ENCODE data around the gene RPL19. TPM values are rescaled to one million over a fixed set of nuclear protein-coding genes. Genes with fewer than 3 reads are reported as not detected.

RPL19 gene
- total RNA-seq, 1 donor from 2014 or later, result 1,451 TPM

GRCh38 chr17:39191750-39192510 lies 8.2 kb upstream of the RPL19 start:
- peaks cover 45% of the 10 kb centered on the region for H4K20me1 ChIP-seq (ENCODE audit: insufficient read depth, low read length)
- no peaks in the 10 kb centered on the region for H3K9me3 ChIP-seq (ENCODE audit: insufficient read depth, low read depth, low read length)
- peaks cover 20% of the 10 kb centered on the region for H3K36me3 Mint-ChIP-seq (ENCODE audit: low read depth, unreplicated experiment)
- H3K27ac ChIP-seq (ENCODE audit: low read depth, low read length), result no peak overlapping the region
- no peak for TF ChIP-seq EZH2 (IDR thresholded peaks at IDR 0.05; ENCODE audit: insufficient read depth, low read length)
- TF ChIP-seq CTCF (IDR thresholded peaks at IDR 0.05; ENCODE audit: insufficient read depth, low read depth, low read length), result no peak
- no peak overlapping the region for H3K4me2 ChIP-seq (ENCODE audit: low read length)
- no peak overlapping the region for H3K4me3 Mint-ChIP-seq (ENCODE audit: unreplicated experiment)
- H3K4me1 Mint-ChIP-seq (ENCODE audit: low read depth, unreplicated experiment), result peaks cover 13% of the 10 kb centered on the region
- H3K4me1 ChIP-seq (ENCODE audit: insufficient read depth, low read length), result peaks cover 20% of the 10 kb centered on the region
- peaks cover 41% of the 10 kb centered on the region for H3K79me2 ChIP-seq (ENCODE audit: insufficient read depth, low read length)
- no peak overlapping the region for H3K4me3 ChIP-seq (ENCODE audit: insufficient read depth, low read depth, low read length)
- H3K36me3 ChIP-seq (ENCODE audit: insufficient read depth, low read length), result peaks cover 17% of the 10 kb centered on the region
- H3K9me3 Mint-ChIP-seq (ENCODE audit: unreplicated experiment), result no peaks in the 10 kb centered on the region
- DNase-seq (ENCODE audit: low read depth) (no peak), FAIRE-seq (no peak)
- H2AFZ ChIP-seq (ENCODE audit: low read depth, low read length), result no peak overlapping the region
- no peaks in the 10 kb centered on the region for H3K27me3 ChIP-seq (ENCODE audit: insufficient read depth, low read length)
- H3K9ac ChIP-seq (ENCODE audit: low read length), result no peak overlapping the region
- H3K27ac Mint-ChIP-seq (ENCODE audit: unreplicated experiment), result no peak overlapping the region
- peaks cover 3% of the 10 kb centered on the region for H3K27me3 Mint-ChIP-seq (ENCODE audit: low read depth, unreplicated experiment)

DNA sequence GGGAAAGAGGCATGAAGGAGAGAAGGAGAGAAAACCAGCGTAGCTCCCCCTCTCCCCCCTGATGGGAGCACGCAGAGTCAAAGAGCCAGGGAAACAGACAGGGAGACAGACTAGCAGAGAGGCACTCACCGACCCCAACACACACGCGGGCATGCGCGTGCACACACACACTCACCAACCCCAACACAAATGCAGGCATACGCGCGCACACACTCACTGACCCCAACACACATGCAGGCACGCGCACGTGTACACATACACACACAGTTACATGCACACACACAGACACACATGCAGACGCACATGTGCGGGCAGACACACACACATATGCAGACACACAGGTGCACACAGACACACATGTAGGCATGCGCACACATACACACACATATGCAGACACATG lies 7.2 kb upstream of the RPL19 start:
- no peak overlapping the region for H3K4me3 Mint-ChIP-seq (ENCODE audit: unreplicated experiment)
- H3K9me3 Mint-ChIP-seq (ENCODE audit: unreplicated experiment), result no peaks in the 10 kb centered on the region
- peaks cover 12% of the 10 kb centered on the region for H3K36me3 Mint-ChIP-seq (ENCODE audit: low read depth, unreplicated experiment)
- H3K27ac Mint-ChIP-seq (ENCODE audit: unreplicated experiment), result no peak overlapping the region
- DNase-seq (ENCODE audit: low read depth), result no peak
- no peak overlapping the region for H3K4me2 ChIP-seq (ENCODE audit: low read length)
- peaks cover 45% of the 10 kb centered on the region for H4K20me1 ChIP-seq (ENCODE audit: insufficient read depth, low read length)
- H3K9ac ChIP-seq (ENCODE audit: low read length), result no peak overlapping the region
- no peaks in the 10 kb centered on the region for H3K27me3 ChIP-seq (ENCODE audit: insufficient read depth, low read length)
- no peak overlapping the region for H3K4me3 ChIP-seq (ENCODE audit: insufficient read depth, low read depth, low read length)
- FAIRE-seq, result no peak
- H3K79me2 ChIP-seq (ENCODE audit: insufficient read depth, low read length), result peaks cover 42% of the 10 kb centered on the region
- peaks cover 13% of the 10 kb centered on the region for H3K4me1 Mint-ChIP-seq (ENCODE audit: low read depth, unreplicated experiment)
- H3K27ac ChIP-seq (ENCODE audit: low read depth, low read length), result no peak overlapping the region
- H3K4me1 ChIP-seq (ENCODE audit: insufficient read depth, low read length), result peaks cover 21% of the 10 kb centered on the region
- TF ChIP-seq CTCF (IDR thresholded peaks at IDR 0.05; ENCODE audit: insufficient read depth, low read depth, low read length) (no peak), EZH2 (IDR thresholded peaks at IDR 0.05; ENCODE audit: insufficient read depth, low read length) (no peak)
- peaks cover 17% of the 10 kb centered on the region for H3K36me3 ChIP-seq (ENCODE audit: insufficient read depth, low read length)
- H3K27me3 Mint-ChIP-seq (ENCODE audit: low read depth, unreplicated experiment), result peaks cover 3% of the 10 kb centered on the region
- H2AFZ ChIP-seq (ENCODE audit: low read depth, low read length), result no peak overlapping the region
- no peaks in the 10 kb centered on the region for H3K9me3 ChIP-seq (ENCODE audit: insufficient read depth, low read depth, low read length)

DNA sequence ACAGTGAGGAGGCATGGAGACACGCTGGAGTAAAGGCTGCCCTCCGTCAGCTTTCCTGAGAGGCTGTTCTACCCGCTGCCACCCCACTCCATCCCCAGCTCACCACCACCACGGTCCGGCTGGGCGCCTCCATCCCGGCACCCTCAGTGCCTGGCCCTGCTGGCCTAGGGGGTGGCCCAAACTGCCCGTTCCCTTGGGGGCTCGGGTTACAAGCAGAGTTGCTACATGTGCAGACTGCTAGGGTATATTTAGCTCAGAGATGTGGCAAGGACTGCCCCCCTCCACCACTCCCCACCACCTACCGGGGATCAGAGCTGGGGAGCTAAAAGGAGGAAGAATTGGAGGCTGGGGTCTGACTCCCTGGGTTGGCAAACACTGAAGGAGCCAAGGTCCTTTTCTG lies 6.7 kb upstream of the RPL19 start:
- Histone ChIP-seq H3K27me3 (ENCODE audit: insufficient read depth, low read length) (no peaks in the 10 kb centered on the region), H3K27ac (ENCODE audit: low read depth, low read length) (no peak overlapping the region), H3K4me1 (ENCODE audit: insufficient read depth, low read length) (peaks cover 23% of the 10 kb centered on the region), H3K9ac (ENCODE audit: low read length) (no peak overlapping the region), H3K36me3 (ENCODE audit: insufficient read depth, low read length) (peaks cover 16% of the 10 kb centered on the region), H3K79me2 (ENCODE audit: insufficient read depth, low read length) (peaks cover 42% of the 10 kb centered on the region), H3K9me3 (ENCODE audit: insufficient read depth, low read depth, low read length) (no peaks in the 10 kb centered on the region), H3K4me3 (ENCODE audit: insufficient read depth, low read depth, low read length) (no peak overlapping the region), H4K20me1 (ENCODE audit: insufficient read depth, low read length) (peaks cover 45% of the 10 kb centered on the region), H2AFZ (ENCODE audit: low read depth, low read length) (no peak overlapping the region), H3K4me2 (ENCODE audit: low read length) (no peak overlapping the region)
- H3K27me3 Mint-ChIP-seq (ENCODE audit: low read depth, unreplicated experiment), result peaks cover 3% of the 10 kb centered on the region
- TF ChIP-seq EZH2 (IDR thresholded peaks at IDR 0.05; ENCODE audit: insufficient read depth, low read length), result no peak
- no peak for TF ChIP-seq CTCF (IDR thresholded peaks at IDR 0.05; ENCODE audit: insufficient read depth, low read depth, low read length)
- H3K9me3 Mint-ChIP-seq (ENCODE audit: unreplicated experiment), result no peaks in the 10 kb centered on the region
- H3K36me3 Mint-ChIP-seq (ENCODE audit: low read depth, unreplicated experiment), result peaks cover 9% of the 10 kb centered on the region
- H3K4me3 Mint-ChIP-seq (ENCODE audit: unreplicated experiment), result no peak overlapping the region
- peaks cover 13% of the 10 kb centered on the region for H3K4me1 Mint-ChIP-seq (ENCODE audit: low read depth, unreplicated experiment)
- no peak overlapping the region for H3K27ac Mint-ChIP-seq (ENCODE audit: unreplicated experiment)
- DNase-seq (ENCODE audit: low read depth) (no peak), FAIRE-seq (no peak)
